ENCODE results near the gene NEDD4L. TPM values are rescaled to one million over a fixed set of nuclear protein-coding genes. Genes with fewer than 3 reads are reported as not detected.

The NEDD4L gene
- total and polyA plus RNA-seq, 2 donors (not counting 1 experiment from before 2014, with no cell fraction given) = 10.3 to 25.7 TPM

DNA sequence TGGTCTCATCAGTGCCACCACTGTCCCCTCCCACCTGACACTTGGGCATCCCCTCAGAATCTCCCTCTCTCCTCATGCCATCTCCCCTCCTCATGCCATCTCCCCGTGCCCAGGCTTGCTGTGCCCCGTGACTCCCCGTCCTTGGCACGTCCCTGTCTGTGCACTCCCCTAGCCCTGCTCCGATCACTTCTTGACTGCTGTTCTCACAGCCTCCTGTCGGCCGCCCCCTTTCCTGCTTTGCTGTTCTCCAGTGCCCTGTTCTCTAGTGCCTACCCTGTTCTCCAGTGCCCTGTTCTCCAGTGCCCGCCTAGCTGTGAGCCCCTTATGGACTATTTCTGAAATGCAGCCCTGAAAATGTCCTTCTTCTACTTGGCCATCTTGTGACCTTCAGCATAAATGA, 331.0 kb downstream of the NEDD4L start:
- Mint-ChIP-seq H3K9me3 (ENCODE audit: insufficient read depth) (no peaks in the 10 kb centered on the region), H3K4me3 (no peak overlapping the region), H3K27me3 (no peaks in the 10 kb centered on the region), H3K4me1 (no peaks in the 10 kb centered on the region), H3K27ac (no peak overlapping the region)
- ChIA-PET CTCF (no interaction called here), POLR2A (no interaction called here)
- Histone ChIP-seq H3K9me3 (ENCODE audit: control extremely low read depth in 1 of 3, control insufficient read depth in 2 of 3, insufficient read depth in 1 of 3, low read length in 2 of 3) (no peaks in the 10 kb centered on the region), H3K4me1 (ENCODE audit: control insufficient read depth in 2 of 2, insufficient read depth in 2 of 2, low read length in 2 of 2) (no peaks in the 10 kb centered on the region), H3K9ac (ENCODE audit: low read length) (no peak overlapping the region), H3K27me3 (replicated peaks in 1 of 4; ENCODE audit: control extremely low read depth in 1 of 4, control insufficient read depth in 3 of 4, insufficient read depth in 4 of 4, low read length in 3 of 4) (no peaks in the 10 kb centered on the region), H2AFZ (ENCODE audit: insufficient read depth, low read depth, low read length, poor library complexity, severe bottlenecking) (no peak overlapping the region), H3K4me3 (ENCODE audit: control extremely low read depth in 1 of 5, extremely low read depth in 1 of 5, insufficient read depth in 1 of 5, low read depth in 2 of 5, low read length in 4 of 5) (no peak overlapping the region), H3K36me3 (replicated peaks in 1 of 2; ENCODE audit: control extremely low read depth in 1 of 2, control insufficient read depth in 1 of 2, extremely low read depth in 1 of 2, insufficient read depth in 2 of 2, low read length in 1 of 2) (peaks cover 0 to 2% of the 10 kb centered on the region in 2 experiments), H3K79me2 (ENCODE audit: control insufficient read depth, insufficient read depth, low read length) (no peaks in the 10 kb centered on the region), H4K20me1 (ENCODE audit: control insufficient read depth, insufficient read depth, low read length, poor library complexity, severe bottlenecking) (no peaks in the 10 kb centered on the region), H3K27ac (ENCODE audit: low read length in 2 of 2) (no peak overlapping the region), H3K4me2 (replicated peaks; ENCODE audit: low read depth, low read length, poor library complexity, severe bottlenecking) (no peak overlapping the region)
- TF ChIP-seq EZH2 (IDR thresholded peaks at IDR 0.05; ENCODE audit: borderline replicate concordance, insufficient read depth, low read depth, low read length, poor library complexity, severe bottlenecking) (no peak), CTCF (IDR thresholded peaks at IDR 0.05) (no peak)
- no peak for ATAC-seq (ENCODE audit: low read depth)
- 95% methylated on average over 8 of the region's 8 CpGs for WGBS (ENCODE audit: insufficient coverage)
- intact Hi-C loops (cut with micrococcal nuclease) = no loop called here
- DNase-seq = no peak

GRCh38 chr18:58378411-58379379, 334.7 kb downstream of the NEDD4L start:
- 94% methylated on average over 28 of the region's 28 CpGs for WGBS (ENCODE audit: insufficient coverage)
- CTCF ChIA-PET = no interaction called here

More at GRCh38 chr18:58378411-58379379, 334.7 kb downstream of the NEDD4L start:
- no peak overlapping the region for H3K9ac ChIP-seq (ENCODE audit: low read length)
- Mint-ChIP-seq H3K4me3 (no peak overlapping the region), H3K9me3 (ENCODE audit: insufficient read depth) (no peaks in the 10 kb centered on the region), H3K27ac (no peak overlapping the region), H3K4me1 (no peaks in the 10 kb centered on the region), H3K27me3 (no peaks in the 10 kb centered on the region)
- no peak overlapping the region for H3K4me2 ChIP-seq (replicated peaks; ENCODE audit: low read depth, low read length, poor library complexity, severe bottlenecking)
- no peak overlapping the region for H3K4me3 ChIP-seq (ENCODE audit: control extremely low read depth in 1 of 5, extremely low read depth in 1 of 5, insufficient read depth in 1 of 5, low read depth in 2 of 5, low read length in 4 of 5)
- DNase-seq = no peak
- intact Hi-C loops (cut with micrococcal nuclease) = no loop called here
- no peaks in the 10 kb centered on the region for H3K4me1 ChIP-seq (ENCODE audit: control insufficient read depth in 2 of 2, insufficient read depth in 2 of 2, low read length in 2 of 2)
- TF ChIP-seq EZH2 (IDR thresholded peaks at IDR 0.05; ENCODE audit: borderline replicate concordance, insufficient read depth, low read depth, low read length, poor library complexity, severe bottlenecking) (no peak), CTCF (IDR thresholded peaks at IDR 0.05) (no peak)
- POLR2A ChIA-PET = no interaction called here
- H3K79me2 ChIP-seq (ENCODE audit: control insufficient read depth, insufficient read depth, low read length) = no peaks in the 10 kb centered on the region
- no peak for ATAC-seq (ENCODE audit: low read depth)
- H3K27ac ChIP-seq (ENCODE audit: low read length in 2 of 2) = no peak overlapping the region
- no peaks in the 10 kb centered on the region for H3K9me3 ChIP-seq (ENCODE audit: control extremely low read depth in 1 of 3, control insufficient read depth in 2 of 3, insufficient read depth in 1 of 3, low read length in 2 of 3)
- no peaks in the 10 kb centered on the region for H4K20me1 ChIP-seq (ENCODE audit: control insufficient read depth, insufficient read depth, low read length, poor library complexity, severe bottlenecking)
- no peaks in the 10 kb centered on the region for H3K36me3 ChIP-seq (replicated peaks in 1 of 2; ENCODE audit: control extremely low read depth in 1 of 2, control insufficient read depth in 1 of 2, extremely low read depth in 1 of 2, insufficient read depth in 2 of 2, low read length in 1 of 2)
- no peak overlapping the region for H2AFZ ChIP-seq (ENCODE audit: insufficient read depth, low read depth, low read length, poor library complexity, severe bottlenecking)
- H3K27me3 ChIP-seq (replicated peaks in 1 of 4; ENCODE audit: control extremely low read depth in 1 of 4, control insufficient read depth in 3 of 4, insufficient read depth in 4 of 4, low read length in 3 of 4) = no peaks in the 10 kb centered on the region

All from B cell (primary cell).